Activated T-cell treated with anti-CD3 and anti-CD28 coated beads, Interleukin-2, amount 50 U/mL, for 72 hours (primary cell): ENCODE data around the gene RAD51D. TPM values are rescaled to one million over a fixed set of nuclear protein-coding genes. Genes with fewer than 3 reads are reported as not detected.

Source experiments
- ATAC-seq, 2 donors: fragments of 150-1000 bp; cut with Tn5 transposase; replicated peaks in 1 of 2; 2 replicates each; pipeline ENCODE4 v1.10.0; 2021; ENCODE audit warnings: moderate library complexity in 2 of 2, mild to moderate bottlenecking in 1 of 2
- DNase-seq, 2 donors: peaks; one replicate each; pipeline ENCODE4 v3.0.0; 2021 to 2022; ENCODE audit warnings: mixed read lengths in 1 of 2
- H3K27ac Mint-ChIP-seq: one replicate; pipeline ENCODE4 v1.8.0; 2022; ENCODE audit warnings: mild to moderate bottlenecking, moderate library complexity, mixed read lengths
- H3K27me3 Mint-ChIP-seq: one replicate; pipeline ENCODE4 v1.8.0; 2022; ENCODE audit warnings: low read depth, mixed read lengths
- H3K36me3 Mint-ChIP-seq, 2 donors: one replicate each; pipeline ENCODE4 v1.8.0; 2022; ENCODE audit warnings: mixed read lengths in 2 of 2, mild to moderate bottlenecking in 1 of 2; ENCODE audit not compliant: insufficient read depth in 2 of 2
- H3K4me1 Mint-ChIP-seq: one replicate; pipeline ENCODE4 v1.8.0; 2022; ENCODE audit warnings: low read depth, mixed read lengths
- H3K4me3 Mint-ChIP-seq, 2 donors: one replicate each; pipeline ENCODE4 v1.8.0; 2022; ENCODE audit warnings: mild to moderate bottlenecking in 2 of 2, mixed read lengths in 2 of 2, moderate library complexity in 2 of 2
- H3K9me3 Mint-ChIP-seq, 2 donors: one replicate each; pipeline ENCODE4 v1.8.0; 2022; ENCODE audit warnings: mixed read lengths in 2 of 2
- total RNA-seq, 2 donors: library from RNA; stranded (reverse); gene quantifications; one replicate each; pipeline ENCODE4 v1.2.3, GENCODE V29; 2022

The RAD51D gene
- total RNA-seq, 2 donors from 2014 or later = 35.3 to 44.5 TPM

- H3K36me3 Mint-ChIP-seq = peaks cover under 1 to 5% of the 10 kb centered on the region in 2 donors
- H3K27me3 Mint-ChIP-seq = no peaks in the 10 kb centered on the region
- peak overlapping the region; percentile 63 to 88 for H3K4me3 Mint-ChIP-seq
- no peaks in the 10 kb centered on the region for H3K9me3 Mint-ChIP-seq
- ATAC-seq (no peak), DNase-seq (no peak)
- H3K27ac Mint-ChIP-seq = peak overlapping the region; percentile 98
- H3K4me1 Mint-ChIP-seq = peaks cover 89% of the 10 kb centered on the region
Measured at GRCh38 chr17:35083071-35083470, 36.6 kb downstream of the RAD51D start.

- Mint-ChIP-seq H3K9me3 (no peaks in the 10 kb centered on the region), H3K27ac (peak overlapping the region; percentile 98), H3K4me3 (peak overlapping the region; percentile 63 to 88), H3K36me3 (peaks cover 0 to 5% of the 10 kb centered on the region in 2 donors), H3K27me3 (no peaks in the 10 kb centered on the region), H3K4me1 (peaks cover 89% of the 10 kb centered on the region)
- ATAC-seq = peak; percentile 49 to 54
- DNase-seq = no peak
Measured at GRCh38 chr17:35082073-35082657, 37.5 kb downstream of the RAD51D start.

- H3K4me1 Mint-ChIP-seq = peaks cover 85% of the 10 kb centered on the region
- no peak for ATAC-seq
- H3K36me3 Mint-ChIP-seq = peaks cover 0 to 5% of the 10 kb centered on the region in 2 donors
- H3K27me3 Mint-ChIP-seq = no peaks in the 10 kb centered on the region
- H3K27ac Mint-ChIP-seq = peak overlapping the region; percentile 96
- no peaks in the 10 kb centered on the region for H3K9me3 Mint-ChIP-seq
- DNase-seq = no peak
- peak overlapping the region; percentile 39 to 86 for H3K4me3 Mint-ChIP-seq
Measured at GRCh38 chr17:35081638-35082037, 38.0 kb downstream of the RAD51D start.

- no peak for DNase-seq
- no peaks in the 10 kb centered on the region for H3K27me3 Mint-ChIP-seq
Measured at GRCh38 chr17:35080536-35080935, 39.1 kb downstream of the RAD51D start.

GRCh38 chr17:35079547-35080423, 39.9 kb downstream of the RAD51D start:
- DNase-seq (no peak), ATAC-seq (no peak)
- no peaks in the 10 kb centered on the region for H3K9me3 Mint-ChIP-seq
- peak overlapping the region; percentile 59 to 86 for H3K4me3 Mint-ChIP-seq
- peaks cover 78% of the 10 kb centered on the region for H3K4me1 Mint-ChIP-seq
- H3K36me3 Mint-ChIP-seq = peaks cover 0 to 1% of the 10 kb centered on the region in 2 donors
- peak overlapping the region; percentile 96 for H3K27ac Mint-ChIP-seq
- H3K27me3 Mint-ChIP-seq = no peaks in the 10 kb centered on the region

More at GRCh38 chr17:35080536-35080935, 39.1 kb downstream of the RAD51D start:
- Mint-ChIP-seq H3K27ac (peak overlapping the region; percentile 96), H3K36me3 (peaks cover 0 to 3% of the 10 kb centered on the region in 2 donors), H3K9me3 (no peaks in the 10 kb centered on the region), H3K4me1 (peaks cover 78% of the 10 kb centered on the region), H3K4me3 (peak overlapping the region; percentile 59 to 86)
- ATAC-seq = peak; percentile 56 to 65

- ATAC-seq (no peak), DNase-seq (no peak)
- no peak overlapping the region for H3K4me3 Mint-ChIP-seq
- peaks cover 0 to 1% of the 10 kb centered on the region in 2 donors for H3K9me3 Mint-ChIP-seq
- H3K27me3 Mint-ChIP-seq = no peaks in the 10 kb centered on the region
- H3K4me1 Mint-ChIP-seq = peaks cover 79% of the 10 kb centered on the region
- H3K27ac Mint-ChIP-seq = no peak overlapping the region
- peaks cover 3% of the 10 kb centered on the region in 2 donors for H3K36me3 Mint-ChIP-seq
Measured at GRCh38 chr17:35076874-35077273, 42.8 kb downstream of the RAD51D start.

GRCh38 chr17:35074711-35075707, 44.7 kb downstream of the RAD51D start:
- ATAC-seq (no peak), DNase-seq (no peak)
- peak overlapping the region; percentile 65 to 91 for H3K4me3 Mint-ChIP-seq
- H3K27ac Mint-ChIP-seq = peak overlapping the region; percentile 75
- H3K4me1 Mint-ChIP-seq = peaks cover 70% of the 10 kb centered on the region
- peaks cover 7% of the 10 kb centered on the region in 2 donors for H3K36me3 Mint-ChIP-seq
- no peaks in the 10 kb centered on the region for H3K27me3 Mint-ChIP-seq
- peaks cover 0 to 1% of the 10 kb centered on the region in 2 donors for H3K9me3 Mint-ChIP-seq

- no peaks in the 10 kb centered on the region for H3K27me3 Mint-ChIP-seq
- H3K4me1 Mint-ChIP-seq = peaks cover 70% of the 10 kb centered on the region
- H3K9me3 Mint-ChIP-seq = peaks cover 0 to 1% of the 10 kb centered on the region in 2 donors
- peaks cover 7% of the 10 kb centered on the region in 2 donors for H3K36me3 Mint-ChIP-seq
- H3K27ac Mint-ChIP-seq = peak overlapping the region; percentile 98
- DNase-seq (no peak), ATAC-seq (peak; percentile 54 to 57)
- H3K4me3 Mint-ChIP-seq = peak overlapping the region; percentile 67 to 91
Measured at GRCh38 chr17:35073991-35074627, 45.6 kb downstream of the RAD51D start.

GRCh38 chr17:35073183-35073790, 46.4 kb downstream of the RAD51D start:
- Mint-ChIP-seq H3K4me1 (peaks cover 77% of the 10 kb centered on the region), H3K27ac (peak overlapping the region; percentile 98), H3K27me3 (no peaks in the 10 kb centered on the region), H3K36me3 (peaks cover 7% of the 10 kb centered on the region in 2 donors), H3K9me3 (peaks cover 0 to 1% of the 10 kb centered on the region in 2 donors), H3K4me3 (peak overlapping the region; percentile 67 to 91)
- ATAC-seq (peak; percentile 77 to 82), DNase-seq (peak in 1 of 2 donors; percentile 26)

- DNase-seq (no peak), ATAC-seq (peak in 1 of 2 donors; percentile 25)
- peaks cover 7 to 9% of the 10 kb centered on the region in 2 donors for H3K36me3 Mint-ChIP-seq
- no peaks in the 10 kb centered on the region for H3K27me3 Mint-ChIP-seq
- peaks cover 86% of the 10 kb centered on the region for H3K4me1 Mint-ChIP-seq
- peaks cover 0 to 1% of the 10 kb centered on the region in 2 donors for H3K9me3 Mint-ChIP-seq
- H3K4me3 Mint-ChIP-seq = peak overlapping the region in 1 of 2 donors; percentile 39
- peak overlapping the region; percentile 36 for H3K27ac Mint-ChIP-seq
Measured at GRCh38 chr17:35069311-35069710, 50.3 kb downstream of the RAD51D start.

- Mint-ChIP-seq H3K4me3 (peak overlapping the region; percentile 34 to 48), H3K27me3 (no peaks in the 10 kb centered on the region), H3K36me3 (peaks cover 7 to 9% of the 10 kb centered on the region in 2 donors), H3K4me1 (peaks cover 85% of the 10 kb centered on the region), H3K9me3 (peaks cover 0 to 1% of the 10 kb centered on the region in 2 donors), H3K27ac (no peak overlapping the region)
- DNase-seq = no peak
- ATAC-seq = no peak
Measured at GRCh38 chr17:35068249-35068648, 51.4 kb downstream of the RAD51D start.

- H3K4me1 Mint-ChIP-seq = peaks cover 85% of the 10 kb centered on the region
- no peaks in the 10 kb centered on the region for H3K27me3 Mint-ChIP-seq
- no peak overlapping the region for H3K27ac Mint-ChIP-seq
- peaks cover 8% of the 10 kb centered on the region in 2 donors for H3K36me3 Mint-ChIP-seq
- DNase-seq (no peak), ATAC-seq (no peak)
- peak overlapping the region in 1 of 2 donors; percentile 64 for H3K4me3 Mint-ChIP-seq
- no peaks in the 10 kb centered on the region for H3K9me3 Mint-ChIP-seq
Measured at GRCh38 chr17:35065880-35066279, 53.8 kb downstream of the RAD51D start.
